Liver (tissue), 3 donors: Measurements from ENCODE around the gene RXRB.

Experiments used
- EGR1 ChIP-seq, 2 donors: IDR thresholded peaks; 2 replicates each; pipeline ENCODE4 v1.6.1; 2016 to 2018; ENCODE audit warnings: antibody characterized with exemption in 2 of 2, low read depth in 2 of 2
- FOXA1 ChIP-seq: IDR thresholded peaks from 2 replicates; pipeline ENCODE4 v1.6.1; 2016; ENCODE audit warnings: antibody characterized with exemption
- RAD21 ChIP-seq, 2 donors: IDR thresholded peaks; 2 replicates each; pipeline ENCODE4 v1.6.1; 2016; ENCODE audit warnings: antibody characterized with exemption in 2 of 2, mild to moderate bottlenecking in 2 of 2
- SP1 ChIP-seq: IDR thresholded peaks from 2 replicates; pipeline ENCODE4 v1.6.1; 2018; ENCODE audit warnings: antibody characterized with exemption, mild to moderate bottlenecking
- YY1 ChIP-seq: IDR thresholded peaks from 2 replicates; pipeline ENCODE4 v1.6.1; 2016; ENCODE audit warnings: antibody characterized with exemption, mild to moderate bottlenecking
- TF ChIP-seq, protein P1 (sequence below): fragments of 150-350 bp; IDR thresholded peaks from 2 replicates; pipeline ENCODE4 v1.5.1; 2017; ENCODE audit warnings: improper control_type of control experiment, low read depth, low read length; ENCODE audit not compliant: missing input control
- TF ChIP-seq, protein P2 (sequence below): IDR thresholded peaks from 2 replicates; pipeline ENCODE4 v1.6.1; 2016; ENCODE audit warnings: antibody characterized with exemption, mild to moderate bottlenecking
- TF ChIP-seq, protein P3 (sequence below): IDR thresholded peaks from 2 replicates; pipeline ENCODE4 v1.6.1; 2016; ENCODE audit warnings: antibody characterized with exemption
- donor health status: healthy.
- donor health status: healthy.

DNA sequence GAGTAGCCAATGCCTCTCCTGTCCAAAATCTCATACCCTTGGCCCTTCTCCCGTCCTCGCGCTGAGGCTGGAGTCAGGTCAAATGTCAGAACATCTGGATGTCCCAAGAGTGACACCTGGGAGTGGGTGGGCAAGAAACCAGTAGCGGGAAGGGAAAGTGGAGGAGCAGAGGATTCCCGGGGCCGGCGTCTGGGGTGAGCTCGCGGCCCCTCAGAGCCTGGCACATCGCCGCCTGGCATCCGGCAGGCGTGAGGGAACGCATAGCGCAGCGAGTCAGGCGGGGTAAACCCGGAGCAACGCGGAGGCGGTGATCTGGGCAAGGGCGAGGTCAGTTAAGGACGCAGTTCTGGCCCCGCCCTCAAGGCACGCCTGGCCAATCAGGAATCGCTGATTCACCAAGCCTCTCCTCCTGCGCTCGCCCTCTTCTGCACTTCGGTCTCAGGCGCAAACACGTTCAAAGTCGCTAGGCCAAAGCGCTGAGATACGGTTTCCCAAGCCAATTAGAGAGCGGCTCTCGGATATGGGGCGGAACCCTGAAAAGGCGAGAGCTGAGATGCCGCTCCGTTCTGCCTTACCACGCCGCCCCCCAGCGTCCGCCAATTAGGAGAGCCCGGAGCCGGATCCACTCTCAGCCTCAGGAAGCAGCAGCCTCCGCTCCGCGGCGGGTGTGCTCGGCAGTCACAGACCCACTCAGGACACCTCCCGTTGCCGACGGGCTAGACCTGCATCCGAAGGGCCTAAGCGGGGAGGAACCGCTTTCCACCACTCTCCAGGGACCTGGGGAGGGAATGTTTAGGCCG is 48.7 kb upstream of the RXRB start:
- peak; percentile 99 for TF ChIP-seq SP1
- peak; percentile 89 for TF ChIP-seq YY1
- TF ChIP-seq, protein P1, sequence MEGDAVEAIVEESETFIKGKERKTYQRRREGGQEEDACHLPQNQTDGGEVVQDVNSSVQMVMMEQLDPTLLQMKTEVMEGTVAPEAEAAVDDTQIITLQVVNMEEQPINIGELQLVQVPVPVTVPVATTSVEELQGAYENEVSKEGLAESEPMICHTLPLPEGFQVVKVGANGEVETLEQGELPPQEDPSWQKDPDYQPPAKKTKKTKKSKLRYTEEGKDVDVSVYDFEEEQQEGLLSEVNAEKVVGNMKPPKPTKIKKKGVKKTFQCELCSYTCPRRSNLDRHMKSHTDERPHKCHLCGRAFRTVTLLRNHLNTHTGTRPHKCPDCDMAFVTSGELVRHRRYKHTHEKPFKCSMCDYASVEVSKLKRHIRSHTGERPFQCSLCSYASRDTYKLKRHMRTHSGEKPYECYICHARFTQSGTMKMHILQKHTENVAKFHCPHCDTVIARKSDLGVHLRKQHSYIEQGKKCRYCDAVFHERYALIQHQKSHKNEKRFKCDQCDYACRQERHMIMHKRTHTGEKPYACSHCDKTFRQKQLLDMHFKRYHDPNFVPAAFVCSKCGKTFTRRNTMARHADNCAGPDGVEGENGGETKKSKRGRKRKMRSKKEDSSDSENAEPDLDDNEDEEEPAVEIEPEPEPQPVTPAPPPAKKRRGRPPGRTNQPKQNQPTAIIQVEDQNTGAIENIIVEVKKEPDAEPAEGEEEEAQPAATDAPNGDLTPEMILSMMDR, result peak; percentile 13
- TF ChIP-seq, protein P2, sequence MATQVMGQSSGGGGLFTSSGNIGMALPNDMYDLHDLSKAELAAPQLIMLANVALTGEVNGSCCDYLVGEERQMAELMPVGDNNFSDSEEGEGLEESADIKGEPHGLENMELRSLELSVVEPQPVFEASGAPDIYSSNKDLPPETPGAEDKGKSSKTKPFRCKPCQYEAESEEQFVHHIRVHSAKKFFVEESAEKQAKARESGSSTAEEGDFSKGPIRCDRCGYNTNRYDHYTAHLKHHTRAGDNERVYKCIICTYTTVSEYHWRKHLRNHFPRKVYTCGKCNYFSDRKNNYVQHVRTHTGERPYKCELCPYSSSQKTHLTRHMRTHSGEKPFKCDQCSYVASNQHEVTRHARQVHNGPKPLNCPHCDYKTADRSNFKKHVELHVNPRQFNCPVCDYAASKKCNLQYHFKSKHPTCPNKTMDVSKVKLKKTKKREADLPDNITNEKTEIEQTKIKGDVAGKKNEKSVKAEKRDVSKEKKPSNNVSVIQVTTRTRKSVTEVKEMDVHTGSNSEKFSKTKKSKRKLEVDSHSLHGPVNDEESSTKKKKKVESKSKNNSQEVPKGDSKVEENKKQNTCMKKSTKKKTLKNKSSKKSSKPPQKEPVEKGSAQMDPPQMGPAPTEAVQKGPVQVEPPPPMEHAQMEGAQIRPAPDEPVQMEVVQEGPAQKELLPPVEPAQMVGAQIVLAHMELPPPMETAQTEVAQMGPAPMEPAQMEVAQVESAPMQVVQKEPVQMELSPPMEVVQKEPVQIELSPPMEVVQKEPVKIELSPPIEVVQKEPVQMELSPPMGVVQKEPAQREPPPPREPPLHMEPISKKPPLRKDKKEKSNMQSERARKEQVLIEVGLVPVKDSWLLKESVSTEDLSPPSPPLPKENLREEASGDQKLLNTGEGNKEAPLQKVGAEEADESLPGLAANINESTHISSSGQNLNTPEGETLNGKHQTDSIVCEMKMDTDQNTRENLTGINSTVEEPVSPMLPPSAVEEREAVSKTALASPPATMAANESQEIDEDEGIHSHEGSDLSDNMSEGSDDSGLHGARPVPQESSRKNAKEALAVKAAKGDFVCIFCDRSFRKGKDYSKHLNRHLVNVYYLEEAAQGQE, result peak; percentile 82
- TF ChIP-seq, protein P3, sequence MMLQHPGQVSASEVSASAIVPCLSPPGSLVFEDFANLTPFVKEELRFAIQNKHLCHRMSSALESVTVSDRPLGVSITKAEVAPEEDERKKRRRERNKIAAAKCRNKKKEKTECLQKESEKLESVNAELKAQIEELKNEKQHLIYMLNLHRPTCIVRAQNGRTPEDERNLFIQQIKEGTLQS, result no peak
- peak; percentile 78 to 93 for TF ChIP-seq EGR1 (IDR thresholded peaks at IDR 0.05; ENCODE audit: low read depth in 2 of 2)
- peak; percentile 32 to 39 for TF ChIP-seq RAD21 (IDR thresholded peaks at IDR 0.05)
- TF ChIP-seq FOXA1, result peak; percentile 30
